Activated CD8-positive, alpha-beta T cell treated with anti-CD3 and anti-CD28 coated beads for 36 hours (primary cell): ENCODE results near the gene SLC38A9. TPM values are rescaled to one million over a fixed set of nuclear protein-coding genes. Genes with fewer than 3 reads are reported as not detected.

Source experiments
- ATAC-seq: fragments of 200-7000 bp; cut with Tn5 transposase; one replicate; pipeline ENCODE4 v1.10.0; 2021; ENCODE audit warnings: mild to moderate bottlenecking, moderate library complexity
- CTCF ChIA-PET: fragments of 350-600 bp; sonication (Branson Sonifier 250); formaldehyde crosslinking; loops from one replicate; lab custom pipeline; 2021; ENCODE audit warnings: antibody characterized with exemption; lab: Charles Lee
- POLR2A ChIA-PET: fragments of 350-600 bp; sonication (Branson Sonifier 250); formaldehyde crosslinking; loops from one replicate; lab custom pipeline; 2021; ENCODE audit warnings: antibody characterized with exemption; lab: Charles Lee
- DNase-seq: peaks from one replicate; pipeline ENCODE4 v3.0.0-alpha.2; 2020
- H3K27ac Mint-ChIP-seq: one replicate; pipeline ENCODE4 v1.8.0; 2021; ENCODE audit warnings: mild to moderate bottlenecking, mixed read lengths
- H3K27me3 Mint-ChIP-seq: one replicate; pipeline ENCODE4 v1.8.0; 2021; ENCODE audit warnings: mixed read lengths
- H3K36me3 Mint-ChIP-seq: one replicate; pipeline ENCODE4 v1.8.0; 2021; ENCODE audit warnings: low read depth, mixed read lengths
- H3K4me1 Mint-ChIP-seq: one replicate; pipeline ENCODE4 v1.8.0; 2021; ENCODE audit warnings: low read depth, mixed read lengths
- H3K4me3 Mint-ChIP-seq: one replicate; pipeline ENCODE4 v1.8.0; 2021; ENCODE audit warnings: mild to moderate bottlenecking, moderate library complexity, mixed read lengths
- H3K9me3 Mint-ChIP-seq: one replicate; pipeline ENCODE4 v1.8.0; 2021; ENCODE audit warnings: mixed read lengths
- CTCF ChIP-seq: fragments of 200-600 bp; IDR thresholded peaks from one replicate; pipeline ENCODE4 v1.8.0; 2022; ENCODE audit warnings: antibody characterized with exemption, mild to moderate bottlenecking
- intact Hi-C: fragments of 100-400 bp; cut with micrococcal nuclease; formaldehyde crosslinking; loops from one replicate; pipeline ENCODE4 v1.10.0; 2022
- total RNA-seq, 2 experiments: library from RNA; stranded (reverse); gene quantifications; one replicate each; pipeline ENCODE4 v1.2.3, GENCODE V29; 2021

The SLC38A9 gene
- total RNA-seq, 2 experiments from 2014 or later = 11.4 to 12.0 TPM

DNA sequence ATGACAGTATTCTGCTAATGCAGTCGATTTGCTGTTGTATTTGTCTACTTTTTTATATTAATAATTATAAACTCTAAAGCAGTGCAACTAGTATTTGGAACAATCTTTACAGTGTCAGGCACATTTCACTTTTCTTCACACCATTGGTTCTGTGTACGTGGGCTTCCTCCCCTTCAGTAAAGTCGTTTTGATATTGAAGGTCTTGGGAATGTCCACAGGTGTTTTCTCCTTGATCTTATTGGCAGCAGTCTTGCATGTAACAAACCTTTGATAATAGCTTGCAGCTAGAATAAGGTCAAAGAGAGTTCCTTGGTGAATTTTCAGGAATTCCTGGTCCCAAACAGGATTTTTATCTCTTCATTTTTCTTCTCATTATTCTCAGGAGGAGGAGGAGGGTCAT lies 37.9 kb upstream of the SLC38A9 start:
- intact Hi-C loops = no loop called here
- H3K9me3 Mint-ChIP-seq = no peaks in the 10 kb centered on the region
- H3K36me3 Mint-ChIP-seq = no peaks in the 10 kb centered on the region
- H3K27me3 Mint-ChIP-seq = peaks cover 11% of the 10 kb centered on the region
- no peak overlapping the region for H3K27ac Mint-ChIP-seq
- no peak for ATAC-seq
- ChIA-PET CTCF (no interaction called here), POLR2A (no interaction called here)
- no peaks in the 10 kb centered on the region for H3K4me1 Mint-ChIP-seq
- TF ChIP-seq CTCF = no peak
- no peak for DNase-seq
- H3K4me3 Mint-ChIP-seq = no peak overlapping the region

DNA sequence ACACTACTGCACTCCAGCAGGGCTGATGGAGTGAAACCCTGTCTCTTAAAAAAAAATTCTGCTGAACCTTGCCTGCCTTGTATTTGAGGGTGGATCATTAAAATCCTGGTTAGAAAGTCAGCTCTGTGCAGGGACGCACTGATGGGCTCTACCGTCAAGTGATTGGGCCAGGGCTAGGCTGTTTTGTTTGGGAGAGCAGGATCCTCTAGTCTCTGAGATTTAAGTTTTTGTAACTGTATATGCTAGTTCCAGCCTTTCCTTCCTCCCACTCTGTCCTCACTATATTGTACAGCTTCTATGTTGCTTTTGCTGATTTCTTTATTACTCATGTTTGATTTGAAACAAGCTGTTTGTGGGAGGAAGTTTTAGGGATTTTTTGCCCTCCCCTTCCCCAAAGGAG lies 37.3 kb upstream of the SLC38A9 start:
- ChIA-PET CTCF (no interaction called here), POLR2A (no interaction called here)
- no peak for TF ChIP-seq CTCF
- H3K27ac Mint-ChIP-seq = no peak overlapping the region
- intact Hi-C loops = no loop called here
- DNase-seq (no peak), ATAC-seq (no peak)
- peaks cover 11% of the 10 kb centered on the region for H3K27me3 Mint-ChIP-seq
- H3K4me3 Mint-ChIP-seq = no peak overlapping the region
- H3K4me1 Mint-ChIP-seq = no peaks in the 10 kb centered on the region
- H3K9me3 Mint-ChIP-seq = no peaks in the 10 kb centered on the region
- no peaks in the 10 kb centered on the region for H3K36me3 Mint-ChIP-seq

- Mint-ChIP-seq H3K36me3 (no peaks in the 10 kb centered on the region), H3K4me1 (no peaks in the 10 kb centered on the region), H3K27me3 (peaks cover 11% of the 10 kb centered on the region), H3K4me3 (no peak overlapping the region), H3K27ac (no peak overlapping the region), H3K9me3 (no peaks in the 10 kb centered on the region)
- intact Hi-C loops = no loop called here
- TF ChIP-seq CTCF = no peak
- DNase-seq = no peak
- ATAC-seq = no peak
- ChIA-PET POLR2A (no interaction called here), CTCF (no interaction called here)
Observed at GRCh38 chr5:55747778-55748318, 35.7 kb upstream of the SLC38A9 start.

DNA sequence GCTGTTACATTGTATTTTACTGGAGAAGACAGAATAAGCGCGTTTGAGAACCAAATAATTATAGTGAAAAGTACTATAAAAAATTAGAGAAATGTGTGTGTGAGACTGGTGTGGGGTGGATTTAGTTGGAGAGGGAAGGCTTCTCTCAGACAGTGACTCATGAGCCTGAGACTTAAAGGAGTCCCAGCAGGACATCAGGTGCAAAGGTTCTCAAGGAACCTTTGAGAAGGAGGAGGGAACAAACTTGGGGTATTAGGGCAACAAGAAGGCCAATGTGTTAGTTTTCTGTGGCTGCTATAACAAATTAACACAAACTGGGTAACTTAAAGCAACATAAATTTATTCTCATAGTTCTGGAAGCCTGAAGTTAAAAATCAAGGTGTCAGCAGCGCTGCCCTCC lies 30.7 kb upstream of the SLC38A9 start:
- Mint-ChIP-seq H3K9me3 (no peaks in the 10 kb centered on the region), H3K27ac (no peak overlapping the region), H3K4me1 (no peaks in the 10 kb centered on the region), H3K4me3 (no peak overlapping the region), H3K27me3 (peaks cover 2% of the 10 kb centered on the region), H3K36me3 (no peaks in the 10 kb centered on the region)
- POLR2A ChIA-PET = no interaction called here
- no peak for TF ChIP-seq CTCF
- DNase-seq (no peak), ATAC-seq (no peak)
- CTCF ChIA-PET = interaction anchor here (1.2 kb wide), 1 partner anchor 25 kb away, joined by 3 read pairs; no protein-coding TSS in a partner anchor
- intact Hi-C loops = no loop called here

- Mint-ChIP-seq H3K4me3 (no peak within 1 kb of the TSS), H3K27me3 (no peaks in the 10 kb centered on the region), H3K36me3 (no peaks in the 10 kb centered on the region), H3K27ac (no peak within 1 kb of the TSS), H3K9me3 (no peaks in the 10 kb centered on the region), H3K4me1 (no peaks in the 10 kb centered on the region)
- DNase-seq (no peak), ATAC-seq (no peak)
- TF ChIP-seq CTCF = no peak
- ChIA-PET POLR2A (no interaction called here), CTCF (no interaction called here)
- intact Hi-C loops = no loop called here
Observed at GRCh38 chr5:55737793-55738192, 25.7 kb upstream of the SLC38A9 start, which contains the start of gene DDX4. Gene DDX4, plus strand, starts transcription at chr5:55738061. Its CDS starts 903 bp downstream, at chr5:55738964.
